ENCODE data around the gene FHIP2A.

The FHIP2A gene

GRCh38 chr10:114815791-114816190 is 5.8 kb upstream of the FHIP2A start:
- no peaks in the 10 kb centered on the region for H3K9me3 ChIP-seq (ENCODE audit: insufficient read depth, low read depth, low read length)
- no peak for DNase-seq
- WGBS (ENCODE audit: extremely low coverage, insufficient coverage, insufficient read length): no CpG with 5 or more reads among the region's 1 CpG
- no peaks in the 10 kb centered on the region for H3K79me2 ChIP-seq (ENCODE audit: control insufficient read depth, insufficient read depth, low read length, poor library complexity)
- H3K9ac ChIP-seq (ENCODE audit: low read length): no peak overlapping the region
- no peak overlapping the region for H4K12ac ChIP-seq (ENCODE audit: low read depth, low read length)
- no peak overlapping the region for H2AFZ ChIP-seq (ENCODE audit: insufficient read depth, low read length, poor library complexity)
- no peaks in the 10 kb centered on the region for H3K4me1 ChIP-seq (ENCODE audit: control insufficient read depth in 1 of 2, insufficient read depth in 2 of 2, low read length in 2 of 2)
- no peak overlapping the region for H3K4ac ChIP-seq (ENCODE audit: low read depth, low read length)
- H4K8ac ChIP-seq (ENCODE audit: low read depth, low read length): no peak overlapping the region
- no peak overlapping the region for H2AK5ac ChIP-seq (ENCODE audit: low read length)
- no peak overlapping the region for H2BK12ac ChIP-seq (ENCODE audit: low read length)
- no peaks in the 10 kb centered on the region for H3K79me1 ChIP-seq (ENCODE audit: low read length)
- H4K91ac ChIP-seq (ENCODE audit: low read depth, low read length): no peak overlapping the region
- no peak overlapping the region for H3K23ac ChIP-seq (ENCODE audit: low read length)
- no peaks in the 10 kb centered on the region for H3K27me3 ChIP-seq (ENCODE audit: insufficient read depth, low read length)
- no peak overlapping the region for H3K27ac ChIP-seq (ENCODE audit: low read depth, low read length)
- H3K4me2 ChIP-seq (ENCODE audit: low read length): no peak overlapping the region
- no peak overlapping the region for H3K18ac ChIP-seq (ENCODE audit: low read length)
- H2BK5ac ChIP-seq (ENCODE audit: low read depth, low read length, poor library complexity): no peak overlapping the region
- no peak overlapping the region for H2BK120ac ChIP-seq (ENCODE audit: insufficient read depth, low read length, poor library complexity)
- no peaks in the 10 kb centered on the region for H3K36me3 ChIP-seq (ENCODE audit: control insufficient read depth in 1 of 2, insufficient read depth in 2 of 2, low read length in 2 of 2)
- H3K4me3 ChIP-seq (ENCODE audit: low read depth, low read length): peak overlapping the region; percentile 48
- no peak overlapping the region for H3K14ac ChIP-seq (ENCODE audit: low read length)

GRCh38 chr10:114816308-114816707 is 5.3 kb upstream of the FHIP2A start:
- H4K12ac ChIP-seq (ENCODE audit: low read depth, low read length): no peak overlapping the region

GRCh38 chr10:114819322-114819721 is 2.3 kb upstream of the FHIP2A start:
- Histone ChIP-seq H3K79me1 (ENCODE audit: low read length) (peaks cover 13% of the 10 kb centered on the region), H3K14ac (ENCODE audit: low read length) (no peak overlapping the region), H2AFZ (ENCODE audit: insufficient read depth, low read length, poor library complexity) (no peak overlapping the region), H3K27me3 (ENCODE audit: insufficient read depth, low read length) (no peaks in the 10 kb centered on the region), H3K4me2 (ENCODE audit: low read length) (no peak overlapping the region), H3K4me1 (ENCODE audit: control insufficient read depth in 1 of 2, insufficient read depth in 2 of 2, low read length in 2 of 2) (no peaks in the 10 kb centered on the region), H4K8ac (ENCODE audit: low read depth, low read length) (no peak overlapping the region), H3K27ac (ENCODE audit: low read depth, low read length) (no peak overlapping the region), H3K9me3 (ENCODE audit: insufficient read depth, low read depth, low read length) (no peaks in the 10 kb centered on the region), H2BK120ac (ENCODE audit: insufficient read depth, low read length, poor library complexity) (no peak overlapping the region), H3K79me2 (ENCODE audit: control insufficient read depth, insufficient read depth, low read length, poor library complexity) (peaks cover 10% of the 10 kb centered on the region), H4K12ac (ENCODE audit: low read depth, low read length) (no peak overlapping the region), H3K4me3 (ENCODE audit: low read depth, low read length) (no peak overlapping the region), H4K91ac (ENCODE audit: low read depth, low read length) (no peak overlapping the region), H2BK12ac (ENCODE audit: low read length) (no peak overlapping the region), H3K18ac (ENCODE audit: low read length) (no peak overlapping the region), H3K23ac (ENCODE audit: low read length) (no peak overlapping the region), H2AK5ac (ENCODE audit: low read length) (no peak overlapping the region), H2BK5ac (ENCODE audit: low read depth, low read length, poor library complexity) (no peak overlapping the region), H3K9ac (ENCODE audit: low read length) (no peak overlapping the region), H3K36me3 (ENCODE audit: control insufficient read depth in 1 of 2, insufficient read depth in 2 of 2, low read length in 2 of 2) (peaks cover 0 to 1% of the 10 kb centered on the region in 2 experiments), H3K4ac (ENCODE audit: low read depth, low read length) (no peak overlapping the region)
- no CpG with 5 or more reads among the region's 1 CpG for WGBS (ENCODE audit: extremely low coverage, insufficient coverage, insufficient read length)
- no peak for DNase-seq

More at GRCh38 chr10:114816308-114816707, 5.3 kb upstream of the FHIP2A start:
- H3K27me3 ChIP-seq (ENCODE audit: insufficient read depth, low read length): no peaks in the 10 kb centered on the region
- no peak overlapping the region for H3K23ac ChIP-seq (ENCODE audit: low read length)
- H3K4ac ChIP-seq (ENCODE audit: low read depth, low read length): no peak overlapping the region
- H3K27ac ChIP-seq (ENCODE audit: low read depth, low read length): no peak overlapping the region
- no peak overlapping the region for H4K91ac ChIP-seq (ENCODE audit: low read depth, low read length)
- H2BK12ac ChIP-seq (ENCODE audit: low read length): no peak overlapping the region
- peak overlapping the region; percentile 31 for H2BK5ac ChIP-seq (ENCODE audit: low read depth, low read length, poor library complexity)
- H2AK5ac ChIP-seq (ENCODE audit: low read length): no peak overlapping the region
- whole genome bisulfite sequencing (ENCODE audit: extremely low coverage, insufficient coverage, insufficient read length): no CpG with 5 or more reads among the region's 7 CpGs
- no peaks in the 10 kb centered on the region for H3K79me2 ChIP-seq (ENCODE audit: control insufficient read depth, insufficient read depth, low read length, poor library complexity)
- H3K9ac ChIP-seq (ENCODE audit: low read length): no peak overlapping the region
- H3K14ac ChIP-seq (ENCODE audit: low read length): no peak overlapping the region
- no peak for DNase-seq
- H3K4me2 ChIP-seq (ENCODE audit: low read length): no peak overlapping the region
- no peak overlapping the region for H2BK120ac ChIP-seq (ENCODE audit: insufficient read depth, low read length, poor library complexity)
- no peak overlapping the region for H4K8ac ChIP-seq (ENCODE audit: low read depth, low read length)
- H3K79me1 ChIP-seq (ENCODE audit: low read length): peaks cover 1% of the 10 kb centered on the region
- no peaks in the 10 kb centered on the region for H3K4me1 ChIP-seq (ENCODE audit: control insufficient read depth in 1 of 2, insufficient read depth in 2 of 2, low read length in 2 of 2)
- H3K9me3 ChIP-seq (ENCODE audit: insufficient read depth, low read depth, low read length): no peaks in the 10 kb centered on the region
- no peak overlapping the region for H3K18ac ChIP-seq (ENCODE audit: low read length)
- no peak overlapping the region for H2AFZ ChIP-seq (ENCODE audit: insufficient read depth, low read length, poor library complexity)
- no peaks in the 10 kb centered on the region for H3K36me3 ChIP-seq (ENCODE audit: control insufficient read depth in 1 of 2, insufficient read depth in 2 of 2, low read length in 2 of 2)
- no peak overlapping the region for H3K4me3 ChIP-seq (ENCODE audit: low read depth, low read length)

- peak overlapping the region; percentile 96 for H3K9ac ChIP-seq (ENCODE audit: low read length)
- H3K27me3 ChIP-seq (ENCODE audit: insufficient read depth, low read length): no peaks in the 10 kb centered on the region
- H2AFZ ChIP-seq (ENCODE audit: insufficient read depth, low read length, poor library complexity): peak overlapping the region; percentile 75
- WGBS (ENCODE audit: extremely low coverage, insufficient coverage, insufficient read length): no CpG with 5 or more reads among the region's 60 CpGs
- H3K4ac ChIP-seq (ENCODE audit: low read depth, low read length): peak overlapping the region; percentile 56
- H3K36me3 ChIP-seq (ENCODE audit: control insufficient read depth in 1 of 2, insufficient read depth in 2 of 2, low read length in 2 of 2): peaks cover 1 to 2% of the 10 kb centered on the region in 2 experiments
- H2BK5ac ChIP-seq (ENCODE audit: low read depth, low read length, poor library complexity): peak overlapping the region; percentile 75
- peak; percentile 5 to 42 for DNase-seq
- peak overlapping the region; percentile 91 for H3K14ac ChIP-seq (ENCODE audit: low read length)
- H3K4me2 ChIP-seq (ENCODE audit: low read length): peak overlapping the region; percentile 46
- H3K9me3 ChIP-seq (ENCODE audit: insufficient read depth, low read depth, low read length): no peaks in the 10 kb centered on the region
- H4K12ac ChIP-seq (ENCODE audit: low read depth, low read length): peak overlapping the region; percentile 88
- peak overlapping the region; percentile 93 for H3K18ac ChIP-seq (ENCODE audit: low read length)
- peaks cover 13% of the 10 kb centered on the region for H3K79me2 ChIP-seq (ENCODE audit: control insufficient read depth, insufficient read depth, low read length, poor library complexity)
- H3K4me3 ChIP-seq (ENCODE audit: low read depth, low read length): peak overlapping the region; percentile 99
- peak overlapping the region; percentile 93 for H3K27ac ChIP-seq (ENCODE audit: low read depth, low read length)
- peak overlapping the region; percentile 91 for H4K8ac ChIP-seq (ENCODE audit: low read depth, low read length)
- peak overlapping the region; percentile 90 for H4K91ac ChIP-seq (ENCODE audit: low read depth, low read length)
- H3K23ac ChIP-seq (ENCODE audit: low read length): no peak overlapping the region
- no peak overlapping the region for H2BK12ac ChIP-seq (ENCODE audit: low read length)
- H3K79me1 ChIP-seq (ENCODE audit: low read length): peaks cover 13% of the 10 kb centered on the region
- H2BK120ac ChIP-seq (ENCODE audit: insufficient read depth, low read length, poor library complexity): peak overlapping the region; percentile 84
- peaks cover 3% of the 10 kb centered on the region in 2 experiments for H3K4me1 ChIP-seq (ENCODE audit: control insufficient read depth in 1 of 2, insufficient read depth in 2 of 2, low read length in 2 of 2)
- H2AK5ac ChIP-seq (ENCODE audit: low read length): no peak overlapping the region
Observed at GRCh38 chr10:114821915-114822443, 399 bp downstream of the FHIP2A start.
